Spleen (tissue), 11 donors: ENCODE data around the gene LPCAT3. TPM values are rescaled to one million over a fixed set of nuclear protein-coding genes. Genes with fewer than 3 reads are reported as not detected.
A peak's percentile ranks its signal among the peaks of the same experiment; 100 is the strongest.

Experiments
- DNase-seq: peaks from one replicate; pipeline ENCODE4 v3.0.0-alpha.2; 2020
- H3K27ac ChIP-seq, 8 donors: fragments of 200-600 bp; sonication (generic) in 7 of 8; 1 replicate in 4 of 8; 2 replicates in 4 of 8; pipeline versions ENCODE4 v1.5.0 to v1.8.0; 2016 to 2021; ENCODE audit warnings: inconsistent platforms in 4 of 8, mild to moderate bottlenecking in 4 of 8, moderate library complexity in 1 of 8
- H3K27me3 ChIP-seq, 7 donors: fragments of 200-600 bp; sonication (generic) in 6 of 7; replicated peaks in 1 of 7; 1 replicate in 4 of 7; 2 replicates in 3 of 7; pipeline versions ENCODE4 v1.5.0 to v1.8.0; 2016 to 2021; ENCODE audit warnings: inconsistent platforms in 3 of 7, mild to moderate bottlenecking in 1 of 7
- H3K36me3 ChIP-seq, 6 donors: fragments of 200-600 bp; sonication (generic) in 5 of 6; 1 replicate in 4 of 6; 2 replicates in 2 of 6; pipeline versions ENCODE4 v1.5.0 to v1.8.0; 2016 to 2021; ENCODE audit warnings: inconsistent platforms in 2 of 6
- H3K4me1 ChIP-seq, 6 donors: fragments of 200-600 bp; sonication (generic) in 5 of 6; 1 replicate in 3 of 6; 2 replicates in 3 of 6; pipeline versions ENCODE4 v1.5.0 to v1.8.0; 2016 to 2021; ENCODE audit warnings: inconsistent platforms in 3 of 6
- H3K4me3 ChIP-seq, 8 donors: fragments of 200-600 bp; sonication (generic) in 7 of 8; 1 replicate in 4 of 8; 2 replicates in 4 of 8; pipeline versions ENCODE4 v1.5.0 to v1.8.0; 2016 to 2021; ENCODE audit warnings: inconsistent platforms in 4 of 8, mild to moderate bottlenecking in 4 of 8, moderate library complexity in 2 of 8
- H3K9me3 ChIP-seq, 8 donors: fragments of 200-600 bp; sonication (generic) in 7 of 8; 1 replicate in 4 of 8; 2 replicates in 4 of 8; pipeline versions ENCODE4 v1.5.0 to v1.8.0; 2016 to 2021; ENCODE audit warnings: inconsistent platforms in 4 of 8
- CTCF ChIP-seq, 11 experiments: fragments of 200-600 bp in 7 of 11; fragments of 450-650 bp in 4 of 11; sonication (generic) in 4 of 11; IDR thresholded peaks in 8 of 11; conservative IDR thresholded peaks in 3 of 11; 1 replicate in 7 of 11; 2 replicates in 4 of 11; pipeline versions ENCODE4 v1.4.0 to v1.8.0; 2016 to 2021; ENCODE audit warnings: antibody characterized with exemption in 11 of 11, inconsistent platforms in 4 of 11, mild to moderate bottlenecking in 1 of 11
- POLR2A ChIP-seq, 3 donors: fragments of 450-650 bp; IDR thresholded peaks; one replicate each; pipeline ENCODE4 v1.5.1; 2017; ENCODE audit warnings: antibody characterized with exemption in 3 of 3, mild to moderate bottlenecking in 1 of 3
- POLR2AphosphoS5 ChIP-seq, 3 donors: sonication (generic); formaldehyde crosslinking; IDR thresholded peaks; one replicate each; pipeline ENCODE4 v1.5.1; 2017; ENCODE audit warnings: antibody characterized with exemption in 3 of 3
- WGBS, 5 donors: extraction: QIAGEN DNeasy Blood & Tissue Kit in 3 of 5; methylation state at CpG; one replicate each; pipeline versions ENCODE4 v1.1.5 to v1.1.7; 2013 to 2018; 5-methylcytosine and 5-hydroxymethylcytosine counted together
- intact Hi-C: fragments of 100-400 bp; cut with DNase I; formaldehyde crosslinking; loops from one replicate; pipeline ENCODE4 v1.15.0; 2023; ENCODE audit warnings: low total_unique reads
- polyA plus RNA-seq, 3 donors: library from polyadenylated mRNA; stranded (reverse); fragments of 200-250 nt; gene quantifications; one replicate each; pipeline ENCODE4 v1.2.1, GENCODE V29; 2013
- total RNA-seq, 7 donors: library from RNA; depleted of rRNA in 3 of 7; stranded (reverse); fragments of >200 nt in 3 of 7; fragmentation: NEBNext Ultra II Directional in 4 of 7; extraction: Animal tissue kit (Norgen Biotek cat#: 25700) in 4 of 7; gene quantifications; one replicate each; pipeline versions ENCODE4 v1.1.0 to v1.2.1, GENCODE V29; 2016 to 2021
- donor health status: healthy with polysubstance abuse.
- donor health status: DM: no; HTN: no; CAD: no; lungs with moderate emphysema.
- donor health status: DM: no; HTN: no; CAD: no.
- donor health status: Bipolar disorder and iron deficiency.
- donor health status: healthy.
- donor health status: DM: no; HTN: no; CAD: no.
- donor health status: DM: yes; HTN: yes; CAD: no.

Gene LPCAT3
- total and polyA plus RNA-seq, 10 donors, result 9.7 to 52.5 (median 36.9) TPM

DNA sequence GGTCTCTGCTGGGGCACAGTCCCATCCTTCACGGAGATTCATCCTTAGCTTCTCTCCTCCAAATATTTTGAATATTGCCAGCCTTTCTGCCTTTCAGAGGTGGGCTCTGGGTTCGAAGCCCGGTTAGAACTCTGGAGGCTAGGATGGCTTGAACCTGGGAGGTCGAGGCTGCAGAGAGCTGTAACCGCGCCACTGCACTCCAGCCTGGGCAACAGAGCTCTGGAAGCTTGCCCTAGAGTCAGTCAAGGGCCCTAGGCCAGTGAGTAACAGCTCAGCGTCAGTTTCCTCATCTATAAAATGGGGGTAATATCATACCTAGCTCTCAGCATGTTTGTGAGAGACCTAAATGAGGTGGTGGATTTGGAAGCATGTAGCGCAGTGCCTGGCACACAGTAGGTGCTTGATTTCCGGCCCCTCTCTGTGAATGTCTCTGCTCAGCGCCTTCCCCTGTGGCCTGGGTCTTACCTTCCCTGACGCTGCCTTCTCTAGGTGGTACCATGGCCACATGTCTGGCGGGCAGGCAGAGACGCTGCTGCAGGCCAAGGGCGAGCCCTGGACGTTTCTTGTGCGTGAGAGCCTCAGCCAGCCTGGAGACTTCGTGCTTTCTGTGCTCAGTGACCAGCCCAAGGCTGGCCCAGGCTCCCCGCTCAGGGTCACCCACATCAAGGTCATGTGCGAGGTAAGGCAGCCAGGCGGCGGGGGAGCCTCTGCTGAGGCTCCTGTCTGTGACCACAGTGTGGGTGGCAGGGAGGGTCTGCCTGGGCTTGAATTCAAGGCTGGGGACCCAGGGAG lies 63.8 kb downstream of the LPCAT3 start:
- Histone ChIP-seq H3K36me3 (peaks cover 0 to 74% (median 39%) of the 10 kb centered on the region in 6 donors), H3K4me3 (peak overlapping the region in 7 of 8 donors; percentile 64 to 98 (median 89)), H3K27me3 (no peaks in the 10 kb centered on the region), H3K4me1 (peaks cover 60 to 92% (median 84%) of the 10 kb centered on the region in 6 donors), H3K9me3 (no peaks in the 10 kb centered on the region), H3K27ac (peak overlapping the region; percentile 72 to 99 (median 96))
- intact Hi-C loops, result no loop called here
- peak; percentile 43 to 74 (median 50) for TF ChIP-seq POLR2AphosphoS5 (IDR thresholded peaks at IDR 0.05)
- TF ChIP-seq CTCF (IDR thresholded peaks at IDR 0.05 in 8 of 11, conservative IDR thresholded peaks at IDR 0.05 in 3 of 11), result no peak
- TF ChIP-seq POLR2A (IDR thresholded peaks at IDR 0.05), result no peak
- WGBS, 5 donors, result 55 to 71% (median 58%) methylated on average over 21 of the region's 21 CpGs
- peak; percentile 81 for DNase-seq

DNA sequence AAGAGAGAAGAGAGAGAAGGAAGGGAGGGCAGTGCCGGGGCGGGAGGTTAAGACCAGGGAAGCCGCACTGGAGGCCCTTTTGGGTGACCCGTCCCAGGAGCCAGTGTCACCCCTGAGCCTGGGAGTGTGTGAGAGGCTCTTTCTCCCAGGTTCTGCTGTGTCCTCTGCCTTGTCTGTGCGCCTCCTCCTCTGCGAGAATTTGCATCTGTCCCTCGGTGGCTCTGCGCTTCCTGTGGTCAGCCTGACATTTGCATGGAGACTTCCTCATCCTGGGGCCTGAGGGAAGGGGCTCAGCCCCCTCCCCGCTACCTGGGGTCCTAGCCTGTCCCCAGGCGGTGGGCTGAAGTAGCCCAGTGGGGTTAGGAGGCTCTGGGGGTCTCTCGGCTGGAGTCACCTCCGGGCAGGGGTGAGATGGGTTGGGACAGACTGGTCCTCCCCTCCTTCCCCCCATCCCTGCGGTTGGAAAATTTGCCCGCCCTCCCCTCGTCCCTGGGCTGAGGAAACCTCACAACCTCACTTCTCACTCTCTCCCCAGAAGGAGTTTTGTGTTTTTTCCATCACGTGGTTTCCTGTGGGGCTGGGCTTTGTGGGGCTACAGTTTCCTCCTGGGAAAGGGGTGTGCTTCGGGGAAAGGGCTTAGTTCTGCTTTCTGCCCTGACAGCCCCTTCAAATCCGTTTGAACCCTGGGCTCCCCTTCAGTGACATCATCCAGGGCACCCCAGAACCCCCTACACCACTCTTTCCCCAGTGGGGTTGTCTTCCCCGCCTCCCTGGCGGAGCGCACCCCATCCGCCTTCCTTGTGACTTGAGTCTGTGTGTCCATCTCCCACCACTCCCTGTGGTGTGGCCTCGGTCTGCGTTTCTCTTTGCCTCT lies 64.6 kb downstream of the LPCAT3 start:
- TF ChIP-seq POLR2AphosphoS5 (IDR thresholded peaks at IDR 0.05), result peak; percentile 83 to 94 (median 90)
- peak in 2 of 11 experiments; percentile 12 to 33 for TF ChIP-seq CTCF (IDR thresholded peaks at IDR 0.05 in 8 of 11, conservative IDR thresholded peaks at IDR 0.05 in 3 of 11)
- peak; percentile 20 to 58 (median 28) for TF ChIP-seq POLR2A (IDR thresholded peaks at IDR 0.05)
- Histone ChIP-seq H3K36me3 (peaks cover 0 to 69% (median 38%) of the 10 kb centered on the region in 6 donors), H3K27ac (peak overlapping the region; percentile 87 to 99 (median 96)), H3K4me1 (peaks cover 58 to 92% (median 84%) of the 10 kb centered on the region in 6 donors), H3K9me3 (no peaks in the 10 kb centered on the region), H3K27me3 (no peaks in the 10 kb centered on the region), H3K4me3 (peak overlapping the region; percentile 64 to 98 (median 89))
- peak; percentile 94 for DNase-seq
- intact Hi-C loops, result no loop called here
- WGBS, 5 donors, result 12 to 32% (median 18%) methylated on average over 22 to 24 of the region's 24 CpGs

GRCh38 chr12:6952863-6953441 lies 65.3 kb downstream of the LPCAT3 start:
- intact Hi-C loops, result no loop called here
- TF ChIP-seq CTCF (IDR thresholded peaks at IDR 0.05 in 8 of 11, conservative IDR thresholded peaks at IDR 0.05 in 3 of 11) (no peak), POLR2AphosphoS5 (IDR thresholded peaks at IDR 0.05) (no peak), POLR2A (IDR thresholded peaks at IDR 0.05) (no peak)
- H3K4me1 ChIP-seq, result peaks cover 54 to 92% (median 84%) of the 10 kb centered on the region in 6 donors
- H3K4me3 ChIP-seq, result peak overlapping the region; percentile 64 to 98 (median 89)
- peak overlapping the region; percentile 87 to 99 (median 96) for H3K27ac ChIP-seq
- peaks cover 0 to 62% (median 34%) of the 10 kb centered on the region in 6 donors for H3K36me3 ChIP-seq
- no peaks in the 10 kb centered on the region for H3K27me3 ChIP-seq
- 13 to 45% (median 35%) methylated on average over 11 to 15 of the region's 15 CpGs for WGBS, 5 donors
- no peaks in the 10 kb centered on the region for H3K9me3 ChIP-seq
- peak; percentile 83 for DNase-seq
